Stimulated activated CD4-positive, alpha-beta T cell treated with anti-CD3 and anti-CD28 coated beads, Interleukin-12 subunit alpha, Interleukin-12 subunit beta, amount 100 ng/mL, for 4 hours (primary cell): ENCODE results near the gene GOSR1.
A peak's percentile ranks its signal among the peaks of the same experiment; 100 is the strongest.
"Not testable (repeated sequence)": the region's sequence is repeated elsewhere in the genome, so short reads cannot be mapped to it uniquely, and the experiment has no call there.

Experiments used
- DNase-seq: peaks from one replicate; pipeline ENCODE4 v3.0.0-alpha.2; 2020

The GOSR1 gene

DNA sequence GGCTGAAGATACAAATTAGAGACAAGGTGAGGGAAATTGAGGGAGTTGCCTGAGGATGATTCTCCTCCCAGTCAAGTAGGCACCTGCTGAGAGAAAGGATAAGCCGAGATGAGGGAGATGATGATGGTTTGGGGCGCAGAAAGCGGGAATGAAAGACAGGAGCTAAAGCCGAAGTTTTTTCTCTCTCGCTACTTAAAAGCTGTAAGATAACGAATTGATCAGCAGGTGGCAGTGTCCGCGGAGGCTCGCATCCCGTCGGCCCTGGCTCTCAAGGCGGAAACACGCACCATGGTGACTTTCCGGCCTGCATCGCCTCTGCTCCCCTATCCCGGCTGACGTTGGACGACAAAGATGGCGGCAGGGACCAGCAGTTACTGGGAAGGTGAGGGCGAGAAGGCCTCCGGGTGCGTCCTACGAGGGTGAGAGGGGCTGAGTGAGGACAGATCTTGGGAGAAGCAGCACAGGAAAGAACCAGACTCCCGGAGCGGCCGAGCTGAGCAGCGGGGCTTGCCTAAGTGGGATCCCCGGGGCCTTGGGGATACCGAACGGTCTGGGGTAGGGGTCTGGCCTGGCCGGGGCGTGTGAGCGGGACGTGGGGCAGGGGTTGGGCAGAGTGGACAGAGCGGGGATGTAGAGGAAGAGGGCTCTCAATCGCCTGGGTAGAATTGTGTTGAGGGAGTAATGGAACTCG lies at the start of gene GOSR1:
TSS of gene GOSR1 (plus strand) at position 326 of the 691 bp plus-strand sequence. CDS start at position 352, 26 bp downstream.
- peak; percentile 87 for DNase-seq

DNA sequence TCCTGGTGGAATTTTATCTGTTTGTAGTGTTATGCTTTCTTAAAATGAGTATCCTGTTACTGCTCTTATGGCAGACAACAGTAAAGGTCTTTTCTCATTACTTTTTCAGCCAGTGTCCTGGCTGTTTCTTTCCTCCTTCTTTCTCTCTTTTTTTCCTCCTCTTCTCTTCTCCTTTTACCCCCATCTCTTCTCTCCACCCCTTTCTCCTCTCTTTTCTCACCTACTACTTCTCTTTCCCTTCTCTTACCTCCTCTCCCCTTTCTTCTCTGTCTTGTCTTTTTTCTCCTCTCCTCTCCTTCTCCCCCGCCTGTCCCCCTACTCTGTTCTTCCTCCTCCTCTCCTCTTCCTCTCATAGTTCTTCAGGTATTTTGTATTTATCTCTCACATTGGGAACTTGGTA lies 49.6 kb upstream of the GOSR1 start:
- DNase-seq = no peak

GRCh38 chr17:30429155-30429554 lies 48.1 kb upstream of the GOSR1 start:
- no peak for DNase-seq

DNA sequence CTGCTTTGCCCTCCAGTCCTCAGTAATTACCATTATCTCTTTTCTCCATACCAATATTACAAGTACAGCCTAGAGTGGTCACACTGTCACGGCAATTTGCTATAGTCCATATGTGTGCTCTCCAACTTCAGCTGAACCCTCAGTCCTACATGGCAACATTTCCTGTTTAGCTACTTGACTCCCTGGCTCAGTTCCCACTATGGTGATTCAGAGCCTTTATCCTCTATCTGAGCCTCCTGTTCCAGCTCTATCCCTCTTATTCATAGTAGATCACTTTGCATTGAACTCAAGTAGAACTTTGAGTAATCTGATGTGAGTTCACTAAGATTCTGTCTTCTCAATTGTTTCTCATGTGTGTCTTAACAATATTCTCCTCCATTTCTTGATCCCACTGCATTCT lies 43.7 kb upstream of the GOSR1 start:
- DNase-seq = no peak

DNA sequence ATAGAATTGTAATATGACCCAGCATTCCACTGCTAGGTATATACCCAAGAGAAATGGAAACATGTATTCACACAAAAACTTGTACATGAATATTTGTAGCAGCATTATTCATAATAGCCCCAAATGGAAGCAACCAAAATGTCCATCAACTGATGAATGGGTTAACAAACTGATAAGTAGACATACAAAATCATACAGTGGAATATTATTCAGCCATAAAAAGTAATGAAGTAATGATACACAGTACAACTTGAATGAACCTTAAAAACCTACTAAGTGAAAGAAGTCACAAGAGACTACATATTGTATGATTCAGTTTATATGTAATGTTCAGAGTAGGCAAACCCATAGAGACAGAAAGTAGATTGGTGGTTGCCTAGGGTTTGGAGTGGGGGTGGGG lies 40.5 kb upstream of the GOSR1 start:
- no peak for DNase-seq

- no peak for DNase-seq
Measured at GRCh38 chr17:30443721-30444120, 33.5 kb upstream of the GOSR1 start.

GRCh38 chr17:30446640-30447039 lies 30.6 kb upstream of the GOSR1 start:
- DNase-seq = not testable (repeated sequence)

DNA sequence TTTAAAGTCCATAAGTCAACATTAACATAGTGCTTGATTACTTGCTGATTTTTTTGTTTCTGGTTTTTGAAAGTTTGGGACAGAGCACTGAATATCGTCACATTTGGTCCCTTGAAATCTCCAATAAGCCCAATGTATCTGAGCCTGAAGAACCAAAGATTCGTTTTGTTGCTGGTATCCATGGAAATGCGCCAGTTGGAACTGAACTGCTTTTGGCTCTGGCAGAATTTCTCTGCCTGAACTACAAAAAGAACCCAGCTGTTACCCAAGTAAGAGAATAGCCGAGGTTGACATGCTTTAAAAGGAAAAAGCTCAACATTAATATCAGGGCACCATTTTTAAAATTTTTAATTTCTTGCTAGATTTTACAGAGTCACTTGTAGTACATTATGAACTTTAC lies 27.7 kb upstream of the GOSR1 start:
- DNase-seq = no peak

DNA sequence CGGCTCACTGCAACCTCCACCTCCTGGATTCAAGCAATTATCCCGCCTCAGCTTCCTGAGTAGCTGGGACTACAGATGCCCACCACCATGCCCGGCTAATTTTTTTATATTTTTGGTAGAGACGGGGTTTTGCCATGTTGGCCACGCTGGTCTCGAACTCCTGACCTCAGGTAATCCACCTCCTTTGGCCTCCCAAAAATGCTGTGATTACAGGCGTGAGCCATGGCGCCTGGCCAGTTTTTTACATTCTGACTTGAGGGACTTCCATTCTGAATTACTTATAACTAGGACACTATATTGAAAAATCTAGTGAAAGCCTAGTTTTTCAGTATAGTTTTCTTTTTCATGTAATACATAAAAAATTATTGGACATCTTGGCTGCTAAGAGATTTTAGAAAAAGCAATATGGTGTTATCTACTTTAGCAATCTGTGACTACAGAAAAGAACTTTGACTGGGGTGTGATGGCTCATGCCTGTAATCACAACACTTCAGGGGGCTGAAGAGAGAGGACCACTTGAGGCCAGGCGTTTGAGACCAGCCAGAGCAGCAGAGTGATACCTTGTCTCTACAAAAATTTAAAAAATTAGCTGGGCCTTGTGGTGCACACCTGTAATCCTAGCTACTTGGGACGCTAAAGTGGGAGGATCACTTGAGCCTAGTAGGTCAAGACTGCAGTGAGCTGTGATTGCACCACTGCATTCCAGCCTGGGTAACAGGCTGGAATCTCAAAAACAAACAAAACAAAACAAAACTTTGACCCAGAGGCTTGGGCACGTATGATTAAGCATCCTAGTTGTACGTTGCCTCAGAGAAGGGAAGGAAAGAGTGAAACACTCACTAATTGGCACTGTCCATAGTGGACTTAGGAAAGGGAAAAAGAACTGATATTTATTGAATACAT lies 26.8 kb upstream of the GOSR1 start:
- no peak for DNase-seq

DNA sequence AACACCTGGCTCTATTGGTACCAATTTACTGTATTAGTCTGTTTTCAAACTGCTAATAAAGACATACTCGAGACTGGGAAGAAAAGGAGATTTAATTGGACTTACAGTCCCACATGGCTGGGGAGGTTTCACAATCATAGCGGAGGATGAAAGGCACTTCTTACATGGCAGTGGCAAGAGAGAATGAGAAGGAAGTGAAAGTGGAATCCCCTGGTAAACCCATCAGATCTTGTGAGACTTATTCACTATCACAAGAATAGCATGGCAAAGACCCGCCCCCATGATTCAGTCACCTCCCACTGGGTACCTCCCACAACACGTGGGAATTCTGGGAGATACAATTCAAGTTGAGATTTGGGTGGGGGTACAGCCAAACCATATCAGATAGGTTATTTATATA lies 22.6 kb upstream of the GOSR1 start:
- DNase-seq = no peak

DNA sequence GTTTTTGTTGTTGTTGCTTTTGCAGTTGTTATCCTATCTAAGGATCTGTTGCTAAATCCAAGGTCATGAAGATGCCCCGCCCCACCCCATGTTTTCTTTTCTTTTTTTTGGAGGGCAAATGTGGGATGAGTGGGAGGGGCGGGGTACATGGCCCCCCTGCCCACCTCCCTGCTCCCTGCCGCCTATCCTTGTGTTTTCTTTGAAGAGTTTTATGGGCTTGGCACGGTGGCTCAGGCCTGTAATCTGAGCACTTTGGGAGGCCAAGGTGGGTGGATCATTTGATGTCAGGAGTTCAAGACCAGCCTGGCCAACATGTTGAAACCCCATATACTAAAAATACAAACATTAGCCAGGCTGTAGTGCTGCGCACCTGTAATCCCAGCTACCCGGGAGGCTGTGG lies 18.8 kb upstream of the GOSR1 start:
- no peak for DNase-seq

DNA sequence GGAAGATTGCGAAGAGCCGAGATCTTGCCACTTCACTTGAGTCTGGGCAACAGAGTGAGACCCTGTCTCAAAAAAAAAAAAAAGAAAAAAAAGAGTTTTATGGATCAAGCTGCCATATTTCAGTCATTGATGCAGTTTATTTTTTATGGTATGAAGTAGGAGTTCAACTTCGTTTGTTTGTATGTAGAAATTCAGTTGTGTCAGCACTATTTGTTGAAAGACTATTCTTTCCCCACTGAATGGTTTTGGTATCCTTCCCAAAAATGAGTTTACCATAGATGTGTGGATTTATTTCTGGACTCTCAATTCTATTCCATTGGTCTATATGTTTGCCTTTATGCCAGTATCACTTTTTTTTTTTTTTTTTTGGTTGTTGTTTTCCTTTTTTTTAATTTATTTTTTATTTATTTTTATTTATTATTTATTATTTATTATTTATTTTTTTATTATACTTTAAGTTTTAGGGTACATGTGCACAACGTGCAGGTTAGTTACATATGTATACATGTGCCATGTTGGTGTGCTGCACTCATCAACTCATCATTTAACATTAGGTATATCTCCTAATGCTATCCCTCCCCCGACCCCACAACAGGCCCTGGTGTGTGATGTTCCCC lies 18.3 kb upstream of the GOSR1 start:
- not testable (repeated sequence) for DNase-seq

DNA sequence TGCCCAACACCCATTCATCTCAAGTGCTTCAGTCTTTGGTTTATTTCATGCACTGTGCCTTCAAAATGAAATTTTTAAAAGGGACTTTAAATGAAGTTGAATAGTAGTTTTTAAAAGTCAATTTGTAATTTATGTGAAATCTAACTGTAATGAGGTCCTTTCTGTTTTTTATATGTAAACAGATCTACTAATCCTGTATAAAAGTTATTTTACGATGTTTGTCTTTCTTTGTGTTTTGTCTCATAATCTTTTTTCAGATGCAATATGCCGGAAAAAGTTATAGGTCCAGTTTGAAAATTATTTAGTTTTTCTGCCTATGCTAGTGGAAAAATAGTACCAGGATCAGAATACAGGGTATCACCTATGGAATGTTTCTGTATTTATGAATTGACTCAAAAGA lies 8.7 kb upstream of the GOSR1 start:
- DNase-seq = no peak

GRCh38 chr17:30472238-30472890 lies 4.8 kb upstream of the GOSR1 start:
- DNase-seq = no peak

GRCh38 chr17:30475206-30475605 lies 2.0 kb upstream of the GOSR1 start:
- no peak for DNase-seq

GRCh38 chr17:30476726-30477082 lies 504 bp upstream of the GOSR1 start:
- DNase-seq = peak; percentile 20

DNA sequence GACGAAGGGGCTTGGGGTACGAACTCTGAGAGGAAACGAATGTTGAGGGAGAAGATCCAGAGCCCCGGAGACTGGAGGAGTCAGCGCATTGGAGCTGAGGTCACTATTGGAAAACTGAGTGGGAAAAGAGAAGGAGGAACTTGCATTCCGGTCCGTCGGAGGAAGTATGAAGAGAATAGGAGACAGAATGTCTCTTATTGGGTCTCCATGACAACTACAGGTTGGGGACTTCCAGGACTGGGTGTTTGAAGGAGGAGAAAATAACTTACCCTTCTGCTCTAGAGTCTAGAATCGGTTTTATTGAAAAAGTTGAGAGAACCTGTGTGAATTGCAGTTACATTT lies 537 bp downstream of the GOSR1 start:
- DNase-seq = no peak

- DNase-seq = no peak
Measured at GRCh38 chr17:30482555-30482954, 5.3 kb downstream of the GOSR1 start.

DNA sequence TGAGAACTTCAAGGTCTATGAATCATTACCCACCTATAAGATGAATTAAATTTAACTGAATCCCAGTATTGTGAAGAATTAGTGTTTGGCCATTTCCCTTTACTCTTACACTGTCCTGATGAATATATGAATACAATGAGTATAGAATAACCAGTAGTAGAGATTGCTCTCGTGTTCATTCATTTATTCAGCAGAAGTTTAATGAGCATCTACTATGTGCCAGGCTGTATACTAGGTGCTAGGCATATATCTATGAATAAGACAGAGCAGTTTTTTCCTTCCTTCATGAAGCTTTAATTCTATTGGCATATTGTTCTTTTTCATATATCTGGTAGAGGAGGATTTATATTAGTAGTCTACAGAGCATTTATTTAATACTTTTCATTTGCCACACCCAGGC lies 6.0 kb downstream of the GOSR1 start:
- DNase-seq = no peak

GRCh38 chr17:30493780-30494179 lies 16.6 kb downstream of the GOSR1 start:
- no peak for DNase-seq

DNA sequence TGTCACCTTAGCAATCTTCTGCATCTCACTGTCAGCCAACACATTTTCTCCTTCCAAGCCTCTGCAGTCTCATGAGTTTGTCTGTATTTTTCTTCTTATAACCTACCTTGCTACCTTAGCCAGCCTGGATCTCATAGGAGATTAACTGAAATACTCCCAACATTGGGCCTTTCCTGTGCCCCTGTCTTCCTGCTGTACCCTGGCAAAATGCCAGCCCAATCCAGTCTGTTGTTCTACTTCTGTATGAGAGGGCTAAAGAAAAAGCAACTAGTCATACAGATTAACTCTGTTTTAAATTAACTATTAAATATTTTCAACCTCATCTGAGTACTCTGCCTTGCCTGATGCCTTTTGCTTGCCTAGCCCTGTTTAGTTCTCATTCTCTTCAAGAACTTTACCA lies 18.4 kb downstream of the GOSR1 start:
- DNase-seq = no peak

- no peak for DNase-seq
Measured at GRCh38 chr17:30503558-30503957, 26.4 kb downstream of the GOSR1 start.

GRCh38 chr17:30505868-30506417 lies 28.7 kb downstream of the GOSR1 start:
- no peak for DNase-seq
